ENCODE results near the gene ZNF674.

The ZNF674 gene

DNA sequence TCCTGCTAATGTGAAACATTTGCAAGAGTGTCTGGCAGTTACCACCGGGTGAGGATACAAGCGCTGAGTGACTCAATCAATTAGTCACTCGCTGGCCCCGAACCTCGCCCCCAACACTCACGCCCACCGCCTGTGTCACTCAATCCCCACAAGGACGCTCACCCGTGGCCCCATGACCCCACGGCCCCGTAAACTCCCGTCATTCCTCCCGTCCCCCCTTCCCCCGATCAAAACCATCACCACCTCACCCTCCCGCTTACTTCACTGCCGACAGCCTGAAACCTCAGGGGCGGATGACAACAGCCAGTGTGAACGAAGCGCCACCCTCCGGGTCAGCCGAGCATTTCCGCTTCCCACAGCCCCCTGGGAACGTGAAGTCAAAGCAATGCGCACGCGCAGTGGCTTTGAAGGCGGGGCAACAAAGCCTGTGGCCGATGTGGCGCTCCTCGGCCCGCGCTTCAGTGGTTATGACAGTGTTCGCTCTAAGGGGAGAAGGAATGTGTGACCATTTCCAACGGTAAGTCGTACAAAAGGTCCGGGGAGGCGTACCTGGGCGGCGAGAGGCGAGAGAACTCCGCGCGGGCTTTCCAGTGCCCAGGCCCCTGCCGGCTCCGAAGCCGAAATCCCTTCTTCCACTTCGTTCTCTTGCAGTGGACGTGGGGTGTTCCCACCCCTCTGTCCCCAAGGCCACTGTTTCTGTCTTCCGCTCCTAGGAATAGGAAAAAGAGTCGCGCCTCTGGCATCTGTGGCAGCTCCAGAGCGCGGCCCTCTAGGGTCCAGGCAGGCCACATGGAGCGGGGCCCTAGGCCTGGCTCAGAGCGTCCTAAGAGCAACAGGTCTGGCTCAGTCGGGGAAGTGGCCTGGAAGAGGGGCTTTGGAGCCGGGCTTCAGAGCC, at the start of gene ZNF674:
ZNF674 (minus strand) TSS at position 311 of the 895 bp plus-strand sequence. CDS start 3,334 bp downstream, outside the sequence.
- DNase-seq (ENCODE audit: low read depth): peak; percentile 92

DNA sequence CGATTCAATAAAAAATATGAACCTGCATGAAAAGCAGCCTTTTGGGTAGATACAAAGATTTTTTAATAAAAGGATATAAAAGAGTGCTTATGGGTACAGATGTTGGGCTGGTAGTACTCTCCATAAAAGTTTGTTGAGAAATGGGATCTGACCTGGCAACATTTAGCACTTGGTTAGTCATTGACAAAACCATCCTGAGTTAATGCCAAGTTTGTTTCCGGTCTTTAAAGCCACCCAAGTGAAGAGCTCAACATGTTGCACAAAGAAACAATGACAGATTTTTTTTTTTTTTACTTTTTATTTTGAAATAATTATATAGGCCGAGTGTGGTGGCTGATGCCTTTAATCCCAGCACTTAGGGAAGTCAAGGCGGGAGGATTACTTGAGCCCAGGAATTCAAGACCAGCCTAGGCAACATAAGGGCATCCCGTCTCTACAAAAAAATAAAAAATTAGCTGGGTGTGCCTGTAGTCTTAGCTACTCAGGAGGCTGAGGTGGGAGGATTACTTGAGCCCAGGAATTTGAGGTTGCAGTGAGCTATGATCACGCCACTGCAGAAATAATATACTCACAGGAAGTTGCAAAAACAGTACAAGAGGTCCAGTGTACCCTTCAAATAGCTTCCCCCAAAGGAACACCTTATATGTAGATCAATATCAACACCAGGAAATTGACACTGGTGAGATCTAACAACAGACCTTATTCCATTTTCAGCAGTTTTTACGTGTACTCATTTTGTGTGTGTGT, 44.9 kb upstream of the ZNF674 start:
- peak; percentile 81 for DNase-seq (ENCODE audit: low read depth)

DNA sequence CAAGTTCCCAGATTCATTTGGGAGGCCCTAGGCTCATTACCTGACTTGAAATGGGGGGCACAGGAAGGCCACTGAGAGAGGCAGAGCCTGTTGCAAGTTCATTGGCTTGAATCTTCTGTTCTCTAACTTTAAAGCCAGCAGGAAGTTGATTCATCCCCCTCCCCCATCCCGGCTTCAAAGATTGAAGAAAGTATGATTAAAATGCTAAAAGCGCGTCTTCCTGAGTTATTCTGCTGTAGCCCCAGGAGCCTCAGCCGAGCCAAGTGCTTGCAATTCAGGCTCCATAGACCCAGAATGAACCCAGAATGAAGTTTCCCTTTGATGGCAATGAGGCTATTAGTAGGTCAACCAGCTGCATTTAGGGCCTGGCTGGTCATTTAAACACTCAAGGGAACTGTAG, 43.0 kb upstream of the ZNF674 start:
- DNase-seq (ENCODE audit: low read depth): peak; percentile 87

GRCh38 chrX:46587753-46588171, 42.5 kb upstream of the ZNF674 start:
- DNase-seq (ENCODE audit: low read depth): peak; percentile 34

DNA sequence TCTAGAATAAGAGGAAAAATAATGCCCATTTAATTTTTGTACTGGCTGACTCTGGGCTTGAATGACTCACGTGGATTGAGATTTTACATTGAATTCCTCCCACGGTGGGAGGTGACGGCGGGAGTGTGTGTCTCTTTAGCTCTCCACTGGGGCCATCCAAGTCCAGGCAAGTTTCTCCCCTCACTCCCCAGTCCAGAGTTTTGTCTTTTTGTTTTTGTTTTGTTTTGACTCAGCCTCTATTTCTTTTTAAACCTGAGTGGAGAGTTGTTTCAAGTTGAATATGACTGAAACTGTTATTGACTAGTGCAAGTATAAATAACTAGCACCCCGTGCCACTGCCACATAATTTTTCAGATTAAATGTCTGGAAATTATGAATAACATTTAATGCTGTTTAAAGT, 41.9 kb upstream of the ZNF674 start:
- DNase-seq (ENCODE audit: low read depth): peak; percentile 74

GRCh38 chrX:46584736-46585135, 39.5 kb upstream of the ZNF674 start:
- peak; percentile 11 for DNase-seq (ENCODE audit: low read depth)

GRCh38 chrX:46582966-46583365, 37.7 kb upstream of the ZNF674 start:
- DNase-seq (ENCODE audit: low read depth): peak; percentile 92

- peak; percentile 78 for DNase-seq (ENCODE audit: low read depth)
Observed at GRCh38 chrX:46582325-46582724, 37.1 kb upstream of the ZNF674 start.

- DNase-seq (ENCODE audit: low read depth): no peak
Observed at GRCh38 chrX:46580613-46581012, 35.4 kb upstream of the ZNF674 start.

- no peak for DNase-seq (ENCODE audit: low read depth)
Observed at GRCh38 chrX:46579250-46579649, 34.0 kb upstream of the ZNF674 start.

GRCh38 chrX:46577221-46578005, 32.2 kb upstream of the ZNF674 start:
- peak; percentile 67 for DNase-seq (ENCODE audit: low read depth)

DNA sequence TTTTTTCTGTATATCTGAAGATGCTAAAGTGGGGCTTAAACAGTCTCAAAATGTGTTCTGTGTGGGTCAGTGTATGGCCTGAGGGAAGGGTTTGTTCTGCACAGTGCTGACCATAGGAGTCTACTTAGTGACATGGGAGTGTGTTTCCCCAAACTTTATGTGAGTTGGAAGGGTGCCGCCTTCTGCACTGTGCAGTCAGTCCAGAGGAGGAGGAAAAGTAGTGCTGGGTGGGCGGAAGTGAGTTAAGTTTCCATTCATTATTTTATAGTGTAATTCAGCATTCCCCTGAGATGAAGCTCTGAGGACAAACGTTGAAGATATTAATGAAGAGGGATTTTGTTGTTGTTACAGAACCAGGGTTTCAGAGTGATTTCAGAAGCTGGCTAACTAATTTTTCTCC, 31.2 kb upstream of the ZNF674 start:
- DNase-seq (ENCODE audit: low read depth): peak; percentile 62

- DNase-seq (ENCODE audit: low read depth): peak; percentile 45
Observed at GRCh38 chrX:46575991-46576392, 30.8 kb upstream of the ZNF674 start.

DNA sequence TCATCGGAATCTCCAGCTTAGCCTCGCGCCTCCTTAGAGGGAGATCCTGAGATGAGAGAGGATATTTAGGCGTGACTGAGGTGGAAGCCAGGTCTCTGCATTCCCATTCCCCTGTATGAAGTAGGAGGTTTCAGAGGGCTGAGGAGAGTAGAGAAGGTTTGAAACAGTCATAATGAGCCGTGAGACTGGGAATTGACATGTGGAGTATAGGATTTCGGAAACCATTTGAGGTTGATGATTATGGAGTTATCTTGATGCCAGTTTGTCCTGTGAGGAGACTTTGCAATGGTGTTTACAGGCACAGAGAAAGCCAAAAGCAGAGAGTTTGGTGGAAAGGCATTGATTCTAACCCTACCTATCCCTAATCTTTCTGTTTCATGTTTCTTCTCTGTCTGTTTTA, 30.4 kb upstream of the ZNF674 start:
- DNase-seq (ENCODE audit: low read depth): no peak

DNA sequence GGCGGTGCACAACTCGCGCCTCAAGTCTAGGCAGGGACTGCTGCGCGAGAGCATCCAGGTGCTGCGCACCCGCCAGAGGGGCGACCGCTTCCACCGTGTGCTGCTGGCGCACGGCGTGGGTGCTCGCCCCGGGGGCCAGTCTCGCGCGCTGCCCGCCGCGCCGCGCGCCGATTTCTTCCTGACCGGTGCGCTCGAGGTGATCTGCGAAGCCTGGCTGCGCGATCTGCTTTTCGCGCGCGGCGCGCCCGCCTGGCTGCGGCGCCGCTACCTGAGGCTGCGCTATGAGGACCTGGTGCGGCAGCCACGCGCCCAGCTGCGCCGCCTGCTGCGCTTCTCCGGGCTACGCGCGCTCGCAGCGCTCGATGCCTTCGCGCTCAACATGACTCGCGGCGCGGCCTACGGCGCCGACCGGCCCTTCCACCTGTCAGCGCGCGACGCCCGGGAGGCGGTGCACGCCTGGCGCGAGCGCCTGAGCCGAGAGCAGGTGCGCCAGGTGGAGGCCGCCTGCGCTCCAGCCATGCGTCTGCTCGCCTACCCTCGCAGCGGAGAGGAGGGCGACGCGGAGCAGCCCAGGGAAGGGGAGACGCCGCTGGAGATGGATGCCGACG, 29.7 kb upstream of the ZNF674 start:
- DNase-seq (ENCODE audit: low read depth): peak; percentile 13

DNA sequence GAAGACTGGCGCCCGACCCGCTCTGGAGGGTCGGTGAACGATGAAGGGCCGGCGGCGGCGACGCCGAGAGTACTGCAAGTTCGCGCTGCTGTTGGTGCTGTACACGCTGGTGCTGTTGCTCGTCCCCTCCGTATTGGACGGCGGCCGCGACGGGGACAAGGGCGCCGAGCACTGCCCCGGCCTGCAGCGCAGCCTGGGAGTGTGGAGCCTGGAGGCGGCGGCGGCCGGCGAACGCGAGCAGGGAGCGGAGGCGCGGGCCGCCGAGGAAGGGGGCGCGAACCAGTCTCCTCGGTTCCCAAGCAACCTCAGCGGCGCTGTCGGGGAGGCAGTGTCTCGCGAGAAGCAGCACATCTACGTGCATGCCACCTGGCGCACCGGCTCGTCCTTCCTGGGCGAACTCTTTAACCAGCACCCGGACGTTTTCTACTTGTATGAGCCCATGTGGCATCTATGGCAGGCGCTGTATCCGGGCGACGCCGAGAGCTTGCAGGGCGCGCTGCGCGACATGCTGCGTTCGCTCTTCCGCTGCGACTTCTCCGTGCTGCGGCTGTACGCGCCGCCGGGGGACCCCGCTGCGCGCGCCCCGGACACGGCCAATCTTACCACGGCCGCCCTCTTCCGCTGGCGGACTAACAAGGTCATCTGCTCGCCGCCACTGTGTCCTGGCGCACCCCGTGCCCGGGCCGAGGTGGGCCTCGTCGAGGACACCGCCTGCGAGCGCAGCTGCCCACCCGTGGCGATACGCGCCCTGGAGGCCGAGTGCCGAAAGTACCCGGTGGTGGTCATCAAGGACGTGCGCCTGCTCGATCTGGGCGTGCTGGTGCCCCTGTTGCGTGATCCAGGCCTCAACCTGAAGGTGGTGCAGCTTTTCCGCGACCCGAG, 28.9 kb upstream of the ZNF674 start:
- DNase-seq (ENCODE audit: low read depth): peak; percentile 62

GRCh38 chrX:46573331-46573891, 28.2 kb upstream of the ZNF674 start, which contains the start of gene CHST7:
Gene CHST7 (plus strand): TSS chrX:46573765. CDS start chrX:46573932, 167 bp downstream.
- DNase-seq (ENCODE audit: low read depth): peak; percentile 79

DNA sequence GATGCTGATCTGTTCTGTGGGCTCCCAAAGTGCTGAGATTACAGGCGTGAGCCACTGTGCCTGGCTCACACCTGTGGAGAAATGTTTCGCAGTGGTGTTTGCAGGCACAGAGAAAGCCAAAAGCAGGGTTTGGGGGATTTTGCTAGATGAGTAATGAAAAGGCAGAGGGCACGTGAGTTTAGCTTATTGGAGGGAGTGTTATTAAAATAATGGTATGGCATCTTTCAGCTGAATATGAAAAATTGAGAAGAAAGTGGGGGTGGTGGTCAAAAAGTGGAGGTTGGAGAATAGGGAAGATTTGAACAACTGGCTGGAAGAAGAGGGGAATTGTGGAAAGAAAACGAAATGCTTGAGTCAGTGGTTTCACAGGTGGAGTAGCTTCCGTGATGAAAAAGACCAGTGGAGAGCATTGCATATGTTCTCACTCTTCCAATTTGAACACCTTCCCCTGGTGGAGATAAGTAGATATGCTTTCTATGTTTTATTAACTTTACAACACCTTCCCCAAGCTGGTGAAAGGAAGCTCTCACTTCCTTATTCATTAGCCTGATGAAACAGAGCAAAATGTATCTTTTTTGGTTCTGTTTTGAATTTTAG, 27.2 kb upstream of the ZNF674 start:
- DNase-seq (ENCODE audit: low read depth): no peak

DNA sequence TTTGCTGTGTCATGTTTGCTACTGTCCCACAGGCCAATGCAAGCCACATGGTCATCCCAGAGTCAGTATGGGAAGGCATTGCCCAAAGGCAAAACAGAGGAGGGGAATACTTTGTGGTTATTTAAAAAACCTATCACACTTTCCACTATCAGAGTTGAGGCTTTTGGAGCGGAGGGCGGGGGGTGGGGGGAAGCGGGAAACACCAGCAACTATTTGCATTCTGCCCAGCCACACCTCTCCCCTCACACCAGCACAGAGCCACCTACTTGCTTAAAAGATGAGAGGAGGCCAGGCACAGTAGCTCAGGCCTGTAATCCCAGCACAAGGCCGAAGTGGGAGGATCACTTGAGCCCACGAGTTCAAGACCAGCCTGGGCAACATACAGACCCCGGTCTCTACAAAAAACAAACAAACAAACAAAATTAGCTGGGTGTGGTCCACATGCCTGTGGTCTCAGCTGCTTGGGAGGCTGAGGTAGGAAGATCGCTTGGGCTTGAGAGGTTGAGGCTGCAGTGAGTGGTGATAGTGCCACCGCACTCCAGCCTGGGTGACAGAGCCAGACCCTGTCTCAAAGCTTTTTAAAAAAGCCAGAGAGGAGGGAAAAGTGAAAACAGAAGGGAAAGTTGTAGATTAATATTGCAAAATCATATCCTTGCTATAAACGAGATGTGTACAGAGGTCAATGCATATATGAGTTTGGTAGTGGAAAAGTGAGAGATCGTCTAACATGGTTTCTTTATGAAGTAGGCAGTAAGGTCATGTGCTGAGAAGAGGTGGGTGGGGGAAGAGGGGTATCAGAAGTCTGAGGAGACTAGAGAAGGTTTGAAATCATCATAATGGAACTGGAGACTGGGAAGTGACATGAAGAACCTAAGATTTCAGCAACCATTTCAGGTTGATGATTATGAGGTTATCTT, 26.5 kb upstream of the ZNF674 start:
- no peak for DNase-seq (ENCODE audit: low read depth)

Measured in EH (cell line).